HG02588 (cell line): ENCODE results near the gene ATP6V0D1.

ENCODE experiments used
- ATAC-seq: cut with Tn5 transposase; IDR thresholded peaks from one replicate; pipeline ENCODE4 v1.9.1; 2021; ENCODE audit warnings: mild to moderate bottlenecking, moderate library complexity; ENCODE audit not compliant: unreplicated experiment

ATP6V0D1 gene

DNA sequence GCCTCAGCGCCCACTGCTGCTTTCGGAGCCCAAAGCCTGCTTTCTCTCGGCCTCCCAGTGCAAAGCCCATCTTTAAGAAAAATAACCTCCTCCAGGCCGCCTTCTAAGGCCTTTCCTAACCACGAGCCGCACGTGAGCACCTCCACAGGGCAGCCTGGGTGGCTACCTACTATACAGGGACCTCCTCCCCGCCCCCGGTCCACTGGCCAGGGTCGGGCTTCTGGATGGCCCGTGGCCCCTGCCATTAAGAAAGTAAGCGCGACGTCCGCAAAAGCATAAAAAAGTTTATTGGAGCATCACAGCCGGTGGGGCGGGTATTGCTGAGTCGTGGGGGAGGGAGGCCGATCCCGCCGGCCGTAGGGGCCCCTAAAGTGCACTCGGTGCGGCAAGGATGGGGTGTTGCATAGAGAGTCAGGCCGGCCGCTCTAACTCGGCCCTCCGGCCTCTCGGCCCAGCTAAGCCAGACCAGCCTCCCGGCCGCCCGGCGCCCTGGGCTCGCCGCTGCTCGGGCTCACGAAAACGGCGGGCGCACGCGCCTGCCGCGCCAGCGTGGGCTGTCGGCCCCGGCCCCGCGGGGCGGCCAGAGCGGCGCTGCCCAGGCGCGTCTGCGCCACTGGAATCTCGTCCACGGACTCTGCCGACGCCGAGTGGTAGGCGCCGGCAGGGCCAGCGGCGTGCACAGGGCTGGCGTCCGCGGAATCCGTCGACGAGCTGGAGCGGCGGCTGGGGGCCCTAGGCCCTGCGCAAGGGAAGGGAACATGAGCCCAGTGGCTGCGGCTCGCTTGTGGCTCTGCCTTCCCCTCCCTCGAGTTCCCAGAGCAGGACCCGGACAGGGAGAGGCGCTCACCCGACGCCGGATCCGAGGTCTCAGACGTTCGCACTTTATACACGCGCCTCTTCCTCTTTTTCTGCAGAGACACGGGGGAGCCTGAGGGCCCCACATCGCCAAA lies 86.5 kb downstream of the ATP6V0D1 start:
- no peak for ATAC-seq

DNA sequence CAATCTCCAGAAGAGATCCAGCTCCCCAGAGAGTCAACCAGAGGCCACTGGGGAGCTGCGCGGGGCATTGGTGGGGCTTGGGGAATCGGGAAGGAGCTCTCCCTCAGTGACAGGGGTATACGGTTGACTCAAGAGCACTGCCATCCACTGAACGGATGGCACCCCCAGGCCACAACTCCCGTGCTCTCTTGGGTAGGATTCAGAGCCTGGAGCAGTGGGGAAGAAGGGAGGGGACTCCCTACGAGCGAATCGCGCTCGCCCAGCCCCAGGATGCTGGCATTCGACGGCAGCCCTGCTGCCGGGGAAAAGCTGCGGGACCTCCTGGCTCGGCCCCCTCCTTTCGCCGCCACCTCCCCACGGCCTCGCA lies 87.2 kb downstream of the ATP6V0D1 start:
- ATAC-seq: no peak

DNA sequence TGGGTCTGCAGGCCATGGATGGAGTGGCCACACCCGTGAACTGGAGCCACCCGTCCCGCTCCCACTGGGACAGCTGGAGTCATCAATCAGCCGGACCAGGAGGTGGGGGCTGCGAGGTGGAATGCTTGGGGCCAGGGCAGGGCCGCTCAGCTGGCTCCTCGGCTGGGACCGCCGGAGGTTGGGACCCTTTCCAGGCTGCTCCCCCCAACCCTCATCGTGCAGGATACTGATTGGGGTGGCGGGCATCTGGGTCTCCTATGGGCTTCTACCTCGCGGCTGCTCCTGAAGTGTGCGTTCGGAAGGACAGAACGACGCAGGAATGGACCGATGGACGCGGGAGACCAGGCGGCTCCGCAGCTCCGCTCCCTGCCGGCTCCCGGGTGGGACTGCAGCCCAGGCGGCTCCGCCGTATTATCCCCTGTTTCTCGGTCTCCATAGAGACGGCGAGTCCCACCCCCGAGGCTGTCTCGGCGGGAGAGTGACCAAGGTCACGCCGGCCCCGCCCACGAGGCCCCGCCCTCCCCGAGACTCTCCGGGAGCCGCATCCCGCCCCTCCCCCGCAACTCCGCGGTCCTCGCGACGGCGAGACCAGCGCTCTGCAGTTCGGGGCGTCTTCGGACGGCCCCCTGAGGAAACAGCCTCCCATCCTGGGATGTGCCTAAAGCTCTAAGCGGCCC lies 87.7 kb downstream of the ATP6V0D1 start, which contains the start of gene TPPP3:
TSS of gene TPPP3 (minus strand) at position 388 of the 677 bp plus-strand sequence. CDS start 2,387 bp downstream, outside the sequence.
- ATAC-seq: no peak

DNA sequence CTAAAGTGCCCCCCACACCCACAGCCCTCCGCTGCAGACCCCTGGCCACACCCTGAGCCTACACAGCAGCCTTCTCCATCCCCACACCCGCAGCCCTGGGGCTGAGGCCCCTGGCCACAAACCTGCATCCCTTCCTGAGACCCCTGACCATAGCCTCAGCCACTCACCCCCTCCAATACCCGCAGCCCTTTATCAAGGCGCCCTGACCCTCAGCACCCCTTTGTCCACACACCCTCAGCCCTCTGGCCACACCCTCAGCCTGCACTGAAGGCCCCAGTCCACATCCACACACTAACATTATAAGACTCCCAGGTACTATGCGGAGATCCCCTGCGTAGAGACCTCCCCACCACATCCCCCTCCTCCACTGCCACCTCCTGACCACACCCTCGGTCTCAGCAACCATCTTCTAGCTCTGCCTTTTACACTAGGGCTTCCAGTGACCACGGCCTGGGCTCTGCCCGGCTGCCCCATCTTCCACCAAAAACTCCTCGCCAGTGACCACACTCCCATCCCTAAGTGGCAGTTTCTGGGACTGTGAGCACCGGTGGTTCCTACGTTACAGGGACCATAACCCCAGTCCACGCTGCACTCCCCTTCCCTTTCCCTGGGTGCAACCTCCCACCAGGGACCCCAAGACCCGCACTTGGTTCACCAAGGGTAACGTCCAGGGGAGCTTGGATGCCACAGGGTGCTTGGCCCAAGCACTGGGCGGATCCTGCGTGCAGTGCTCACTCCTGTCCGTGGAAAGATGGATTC lies 88.5 kb downstream of the ATP6V0D1 start:
- no peak for ATAC-seq

DNA sequence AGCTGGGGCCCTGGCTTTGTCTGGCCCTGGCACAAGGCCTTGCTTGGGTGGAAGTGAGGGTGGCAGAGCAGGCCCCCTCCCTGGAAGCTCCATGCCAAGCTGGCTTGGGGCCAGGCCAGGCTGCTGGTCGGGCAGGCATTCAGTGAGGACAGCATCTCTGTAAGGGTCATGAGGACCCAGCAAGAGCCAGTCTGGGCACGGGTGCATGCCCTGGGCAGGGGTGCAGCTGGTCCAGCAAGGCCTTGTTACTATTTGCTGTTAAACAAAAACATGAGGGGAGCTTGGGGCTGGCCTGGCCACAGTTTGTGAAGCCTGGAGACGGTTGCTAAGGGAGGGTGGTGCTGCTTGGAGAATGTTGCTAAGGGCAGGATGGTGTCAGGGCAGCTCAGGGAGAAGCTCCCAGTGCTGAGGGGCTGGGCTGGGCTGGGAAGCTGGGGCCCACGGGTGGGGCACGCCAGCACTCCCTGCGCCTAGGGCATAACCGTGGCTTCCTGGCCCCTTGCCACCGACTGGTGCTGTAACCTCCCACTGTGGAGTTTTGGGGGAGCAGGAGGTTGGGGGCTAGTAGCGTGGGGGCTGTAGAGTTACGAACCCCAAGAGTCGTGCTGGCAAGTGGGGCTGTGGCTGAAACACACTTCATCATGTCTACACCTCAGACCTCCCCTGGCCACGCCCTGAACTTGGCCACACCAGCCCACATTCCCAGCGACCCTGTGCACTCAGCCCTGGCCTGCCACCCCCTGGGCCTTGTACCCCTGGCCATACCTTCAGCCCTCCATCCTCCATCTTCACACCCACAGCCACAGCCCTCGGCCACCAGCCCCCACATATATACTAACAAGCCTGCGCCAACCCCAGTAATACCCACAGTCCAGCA lies 89.3 kb downstream of the ATP6V0D1 start:
- ATAC-seq: no peak

DNA sequence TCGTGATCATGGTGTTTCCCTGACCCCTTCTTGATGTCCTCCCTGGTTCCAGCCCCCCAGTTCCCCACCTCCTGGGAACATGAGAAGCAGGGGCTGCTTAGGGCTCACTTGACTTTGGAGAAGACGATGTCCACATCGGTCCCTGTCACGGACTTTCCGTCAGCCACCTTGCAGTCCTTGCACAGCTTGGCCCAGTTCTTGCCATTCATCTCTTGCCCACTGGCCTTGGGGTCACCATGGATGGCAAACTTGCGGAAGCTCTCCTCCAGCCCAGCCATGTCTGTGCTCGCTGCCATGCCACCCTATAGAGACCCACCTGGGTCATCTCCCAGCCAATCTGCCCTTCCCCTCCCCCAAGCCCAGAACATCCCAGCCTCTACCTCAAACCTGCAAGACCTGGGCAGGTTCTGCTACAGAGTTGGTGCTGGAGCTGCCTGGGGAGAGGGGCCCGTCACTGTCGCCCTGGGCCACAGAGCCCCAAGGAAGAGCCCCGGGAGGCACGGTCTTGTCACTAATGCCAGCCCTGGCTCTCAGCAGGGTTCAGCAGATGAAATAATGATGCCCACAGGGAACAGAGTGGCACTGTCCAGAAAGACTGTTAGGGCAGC lies 90.0 kb downstream of the ATP6V0D1 start:
- ATAC-seq: no peak

DNA sequence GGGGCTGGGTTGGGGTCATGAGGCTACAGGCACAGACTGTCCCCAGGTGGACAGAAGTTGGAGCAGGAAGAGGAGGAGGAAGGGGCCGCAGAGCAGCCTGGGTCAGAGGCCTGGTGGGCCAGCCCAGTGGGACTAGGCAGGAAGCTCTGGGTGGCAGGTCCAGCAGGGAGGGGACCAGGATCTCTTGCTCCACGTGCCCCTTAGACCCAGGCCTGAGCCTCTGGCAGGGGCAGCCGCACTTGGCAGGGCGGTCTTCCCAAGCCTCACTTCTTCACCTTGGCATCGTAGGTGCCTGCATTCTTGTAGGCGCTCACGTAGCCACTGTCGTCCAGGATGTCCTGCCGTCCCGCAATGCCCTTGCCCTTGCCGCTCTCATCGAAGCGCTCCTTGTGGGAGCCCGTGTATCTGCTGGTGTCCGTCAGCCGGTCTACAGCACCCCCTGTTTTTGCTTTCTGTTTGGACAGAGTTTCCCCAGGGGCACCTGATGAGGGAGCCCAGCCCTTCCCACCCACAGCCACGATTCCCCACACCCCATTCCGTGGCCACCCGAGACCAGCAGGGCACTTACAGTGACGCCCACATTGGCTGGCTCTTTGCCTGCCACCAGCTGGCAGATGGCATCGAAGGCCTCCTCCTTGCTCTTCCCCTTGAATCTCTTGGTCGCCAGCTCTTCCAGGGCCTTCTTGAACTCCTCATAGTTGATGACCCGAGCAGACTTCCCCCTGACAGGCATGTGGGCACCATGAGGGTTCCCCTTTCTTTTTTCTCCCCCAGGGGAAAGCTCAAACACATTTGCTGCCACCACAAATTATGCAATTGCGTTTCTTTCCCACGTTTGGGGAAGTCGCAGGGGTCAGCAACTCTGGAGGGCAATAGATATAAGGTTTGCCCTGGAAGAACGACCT lies 90.8 kb downstream of the ATP6V0D1 start:
- ATAC-seq: no peak

DNA sequence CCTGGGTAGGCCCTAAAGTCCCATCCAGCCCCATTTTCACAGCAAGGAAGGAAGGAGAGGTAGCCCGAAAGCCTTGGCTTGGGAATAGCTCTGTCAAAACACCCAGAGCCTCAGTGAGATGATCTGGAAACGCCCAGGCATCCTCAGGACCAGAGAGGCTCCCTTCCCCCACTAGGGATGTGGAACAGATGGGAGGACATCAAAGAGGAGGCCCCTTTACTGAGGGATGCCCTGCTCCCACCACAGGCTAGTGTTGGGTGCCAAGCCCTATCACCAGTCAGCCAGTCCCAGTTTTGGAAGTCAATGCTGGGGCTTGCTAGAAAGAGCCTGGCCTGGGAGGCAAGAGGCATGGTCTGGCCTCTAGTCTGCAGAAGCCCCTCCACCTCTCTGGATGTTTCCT lies 92.4 kb downstream of the ATP6V0D1 start:
- no peak for ATAC-seq

DNA sequence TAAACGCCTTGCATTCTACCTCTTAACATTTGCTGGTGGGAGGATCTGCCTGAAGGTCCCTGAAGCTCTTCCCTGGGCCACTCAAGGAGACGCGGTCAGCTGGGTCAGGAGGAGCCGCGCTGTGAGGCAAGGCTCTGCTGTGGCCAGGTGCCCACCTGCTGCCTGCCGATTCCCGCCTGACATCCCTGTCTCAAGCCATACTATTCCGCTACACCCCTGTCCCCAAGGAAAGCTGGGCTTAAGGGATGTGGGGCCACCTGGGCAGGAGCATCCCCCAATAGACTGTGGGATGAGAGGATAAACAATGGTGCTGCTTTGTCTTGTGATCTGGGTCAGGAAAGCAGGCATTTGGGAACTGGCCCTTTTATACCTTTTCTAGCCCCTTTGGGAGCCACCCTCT lies 92.8 kb downstream of the ATP6V0D1 start:
- ATAC-seq: no peak
